Measurements from ENCODE around the gene STKLD1.

STKLD1 gene

DNA sequence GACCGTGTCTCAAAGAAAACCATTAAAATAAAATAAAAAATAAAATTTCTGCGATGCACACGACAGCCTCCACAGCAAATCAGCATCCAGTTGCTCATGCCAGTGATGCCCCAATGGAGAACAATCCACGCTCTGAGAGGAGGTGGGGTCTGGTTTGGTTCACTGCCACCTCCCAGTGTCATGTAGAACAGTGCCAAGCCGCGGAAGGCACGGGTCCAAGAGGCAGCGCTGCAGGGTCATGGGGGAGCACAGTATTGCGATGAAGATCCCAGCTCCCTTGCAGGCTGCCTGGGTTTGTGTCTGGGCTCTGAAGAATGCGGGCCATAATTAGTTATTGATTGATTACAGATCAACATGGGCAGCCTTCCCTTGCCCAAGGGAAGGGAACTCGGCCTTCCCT, 77.5 kb downstream of the STKLD1 start:
- no peaks in the 10 kb centered on the region for H3K9me3 ChIP-seq (ENCODE audit: control insufficient read depth in 1 of 2, low read length in 2 of 2)
- no peak overlapping the region for H3K27ac ChIP-seq (ENCODE audit: low read length)
- H3K4me1 ChIP-seq (ENCODE audit: control insufficient read depth in 1 of 2, insufficient read depth in 2 of 2, low read length in 2 of 2) = peaks cover 0 to under 1% of the 10 kb centered on the region in 2 donors
- H3K36me3 ChIP-seq (ENCODE audit: control insufficient read depth in 1 of 2, insufficient read depth in 2 of 2, low read length in 2 of 2) = no peaks in the 10 kb centered on the region
- no peaks in the 10 kb centered on the region for H3K27me3 ChIP-seq (ENCODE audit: low read depth, low read length)
- no peak overlapping the region for H3K4me3 ChIP-seq (ENCODE audit: low read depth in 1 of 2, low read length in 2 of 2)

- peaks cover 0 to 7% of the 10 kb centered on the region in 2 donors for H3K4me1 ChIP-seq (ENCODE audit: control insufficient read depth in 1 of 2, insufficient read depth in 2 of 2, low read length in 2 of 2)
- H3K27ac ChIP-seq (ENCODE audit: low read length) = no peak overlapping the region
- H3K36me3 ChIP-seq (ENCODE audit: control insufficient read depth in 1 of 2, insufficient read depth in 2 of 2, low read length in 2 of 2) = no peaks in the 10 kb centered on the region
- H3K27me3 ChIP-seq (ENCODE audit: low read depth, low read length) = no peaks in the 10 kb centered on the region
- no peak overlapping the region for H3K4me3 ChIP-seq (ENCODE audit: low read depth in 1 of 2, low read length in 2 of 2)
- H3K9me3 ChIP-seq (ENCODE audit: control insufficient read depth in 1 of 2, low read length in 2 of 2) = no peaks in the 10 kb centered on the region
Observed at GRCh38 chr9:133454325-133454724, 78.2 kb downstream of the STKLD1 start.

GRCh38 chr9:133454943-133455673, 78.9 kb downstream of the STKLD1 start:
- Histone ChIP-seq H3K27ac (ENCODE audit: low read length) (no peak overlapping the region), H3K4me3 (ENCODE audit: low read depth in 1 of 2, low read length in 2 of 2) (no peak overlapping the region), H3K4me1 (ENCODE audit: control insufficient read depth in 1 of 2, insufficient read depth in 2 of 2, low read length in 2 of 2) (peaks cover 0 to 8% of the 10 kb centered on the region in 2 donors), H3K27me3 (ENCODE audit: low read depth, low read length) (no peaks in the 10 kb centered on the region), H3K36me3 (ENCODE audit: control insufficient read depth in 1 of 2, insufficient read depth in 2 of 2, low read length in 2 of 2) (no peaks in the 10 kb centered on the region), H3K9me3 (ENCODE audit: control insufficient read depth in 1 of 2, low read length in 2 of 2) (no peaks in the 10 kb centered on the region)
